ENCODE data around the gene CALM3.
A peak's percentile ranks its signal among the peaks of the same experiment; 100 is the strongest.

DNA sequence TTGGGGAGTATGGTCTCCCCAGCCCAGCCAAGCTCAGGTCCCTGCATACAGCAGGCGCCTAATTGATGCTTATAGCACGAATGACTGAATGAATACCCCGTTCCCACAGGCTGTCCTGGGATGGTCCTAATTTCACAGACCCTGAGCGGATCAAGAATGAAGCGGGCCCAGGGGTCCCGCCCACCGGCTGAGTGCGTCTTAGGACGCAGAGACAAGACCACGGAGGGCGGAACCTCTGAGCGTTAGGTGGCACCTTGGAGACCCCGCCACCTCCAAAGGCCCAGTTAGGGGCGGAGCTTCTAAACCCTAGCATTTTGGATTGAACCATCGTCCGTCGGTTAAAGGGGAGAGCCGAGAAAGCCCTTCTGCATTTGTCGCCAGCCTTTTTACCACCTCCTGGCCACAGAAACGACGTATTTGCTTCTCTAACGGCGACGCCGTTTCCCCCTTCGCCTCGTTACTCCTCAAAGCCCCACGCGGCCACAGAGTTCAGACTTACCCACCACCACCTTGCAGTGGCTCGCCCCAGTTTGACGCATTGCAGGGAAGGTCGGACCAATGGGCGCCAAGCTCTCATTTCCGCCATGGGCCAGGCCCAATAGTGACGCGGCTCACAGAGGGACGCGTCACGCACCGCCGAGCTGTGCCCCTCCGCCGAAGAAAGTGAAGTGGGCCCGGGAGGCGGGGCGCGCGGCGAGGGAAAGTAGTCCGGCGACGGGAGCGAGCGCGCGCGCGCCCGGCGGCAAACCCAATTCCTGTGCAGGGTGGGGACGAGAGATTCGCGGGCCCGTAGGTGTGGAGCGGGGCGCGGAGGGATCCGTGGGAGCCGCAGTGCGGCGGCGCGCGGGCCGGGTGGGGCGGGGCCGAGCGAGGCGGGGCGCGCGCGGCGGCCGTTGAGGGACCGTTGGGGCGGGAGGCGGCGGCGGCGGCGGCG is 479 bp upstream of the CALM3 start:
- TF ChIP-seq, protein P1, sequence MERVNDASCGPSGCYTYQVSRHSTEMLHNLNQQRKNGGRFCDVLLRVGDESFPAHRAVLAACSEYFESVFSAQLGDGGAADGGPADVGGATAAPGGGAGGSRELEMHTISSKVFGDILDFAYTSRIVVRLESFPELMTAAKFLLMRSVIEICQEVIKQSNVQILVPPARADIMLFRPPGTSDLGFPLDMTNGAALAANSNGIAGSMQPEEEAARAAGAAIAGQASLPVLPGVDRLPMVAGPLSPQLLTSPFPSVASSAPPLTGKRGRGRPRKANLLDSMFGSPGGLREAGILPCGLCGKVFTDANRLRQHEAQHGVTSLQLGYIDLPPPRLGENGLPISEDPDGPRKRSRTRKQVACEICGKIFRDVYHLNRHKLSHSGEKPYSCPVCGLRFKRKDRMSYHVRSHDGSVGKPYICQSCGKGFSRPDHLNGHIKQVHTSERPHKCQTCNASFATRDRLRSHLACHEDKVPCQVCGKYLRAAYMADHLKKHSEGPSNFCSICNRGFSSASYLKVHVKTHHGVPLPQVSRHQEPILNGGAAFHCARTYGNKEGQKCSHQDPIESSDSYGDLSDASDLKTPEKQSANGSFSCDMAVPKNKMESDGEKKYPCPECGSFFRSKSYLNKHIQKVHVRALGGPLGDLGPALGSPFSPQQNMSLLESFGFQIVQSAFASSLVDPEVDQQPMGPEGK (CRISPR knock-in tag; IDR thresholded peaks at IDR 0.05), result peak; percentile 70
- TF ChIP-seq, protein P2, sequence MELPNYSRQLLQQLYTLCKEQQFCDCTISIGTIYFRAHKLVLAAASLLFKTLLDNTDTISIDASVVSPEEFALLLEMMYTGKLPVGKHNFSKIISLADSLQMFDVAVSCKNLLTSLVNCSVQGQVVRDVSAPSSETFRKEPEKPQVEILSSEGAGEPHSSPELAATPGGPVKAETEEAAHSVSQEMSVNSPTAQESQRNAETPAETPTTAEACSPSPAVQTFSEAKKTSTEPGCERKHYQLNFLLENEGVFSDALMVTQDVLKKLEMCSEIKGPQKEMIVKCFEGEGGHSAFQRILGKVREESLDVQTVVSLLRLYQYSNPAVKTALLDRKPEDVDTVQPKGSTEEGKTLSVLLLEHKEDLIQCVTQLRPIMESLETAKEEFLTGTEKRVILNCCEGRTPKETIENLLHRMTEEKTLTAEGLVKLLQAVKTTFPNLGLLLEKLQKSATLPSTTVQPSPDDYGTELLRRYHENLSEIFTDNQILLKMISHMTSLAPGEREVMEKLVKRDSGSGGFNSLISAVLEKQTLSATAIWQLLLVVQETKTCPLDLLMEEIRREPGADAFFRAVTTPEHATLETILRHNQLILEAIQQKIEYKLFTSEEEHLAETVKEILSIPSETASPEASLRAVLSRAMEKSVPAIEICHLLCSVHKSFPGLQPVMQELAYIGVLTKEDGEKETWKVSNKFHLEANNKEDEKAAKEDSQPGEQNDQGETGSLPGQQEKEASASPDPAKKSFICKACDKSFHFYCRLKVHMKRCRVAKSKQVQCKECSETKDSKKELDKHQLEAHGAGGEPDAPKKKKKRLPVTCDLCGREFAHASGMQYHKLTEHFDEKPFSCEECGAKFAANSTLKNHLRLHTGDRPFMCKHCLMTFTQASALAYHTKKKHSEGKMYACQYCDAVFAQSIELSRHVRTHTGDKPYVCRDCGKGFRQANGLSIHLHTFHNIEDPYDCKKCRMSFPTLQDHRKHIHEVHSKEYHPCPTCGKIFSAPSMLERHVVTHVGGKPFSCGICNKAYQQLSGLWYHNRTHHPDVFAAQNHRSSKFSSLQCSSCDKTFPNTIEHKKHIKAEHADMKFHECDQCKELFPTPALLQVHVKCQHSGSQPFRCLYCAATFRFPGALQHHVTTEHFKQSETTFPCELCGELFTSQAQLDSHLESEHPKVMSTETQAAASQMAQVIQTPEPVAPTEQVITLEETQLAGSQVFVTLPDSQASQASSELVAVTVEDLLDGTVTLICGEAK (IDR thresholded peaks at IDR 0.05), result no peak
- TF ChIP-seq, protein P2 (CRISPR knock-in tag; IDR thresholded peaks at IDR 0.05), result peak; percentile 35
- TF ChIP-seq GATA4 (IDR thresholded peaks at IDR 0.05; ENCODE audit: borderline replicate concordance, low read depth) (no peak; the same call in 1 of the 2 replicates), ZNF232 (CRISPR knock-in tag; IDR thresholded peaks at IDR 0.05; ENCODE audit: borderline replicate concordance) (peak; percentile 59; the same call in 1 of the 2 replicates), ONECUT2 (CRISPR knock-in tag; IDR thresholded peaks at IDR 0.05) (no peak)
- TF ChIP-seq, protein P3, sequence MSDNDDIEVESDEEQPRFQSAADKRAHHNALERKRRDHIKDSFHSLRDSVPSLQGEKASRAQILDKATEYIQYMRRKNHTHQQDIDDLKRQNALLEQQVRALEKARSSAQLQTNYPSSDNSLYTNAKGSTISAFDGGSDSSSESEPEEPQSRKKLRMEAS (IDR thresholded peaks at IDR 0.05), result no peak; the same call in none of the 2 replicates

Data from HepG2 (cell line).